ENCODE results near the gene BANF1. TPM values are rescaled to one million over a fixed set of nuclear protein-coding genes. Genes with fewer than 3 reads are reported as not detected.

Gene BANF1
- total RNA-seq, 5 donors from 2014 or later (not counting 1 experiment from before 2014, with no cell fraction given) = 70.9 to 101 (median 82.6) TPM

GRCh38 chr11:66011785-66012303 is 9.5 kb downstream of the BANF1 start, which contains the start of gene CST6:
TSS of gene CST6 (plus strand) at chr11:66012008. CDS start at chr11:66012045, 37 bp downstream.
- Mint-ChIP-seq H3K4me3 (peak within 1 kb of the TSS in 1 of 3 donors; percentile 28), H3K27ac (no peak within 1 kb of the TSS), H3K4me1 (peaks cover 0 to 2% (median 0%) of the 10 kb centered on the region in 3 donors), H3K9me3 (no peaks in the 10 kb centered on the region), H3K36me3 (no peaks in the 10 kb centered on the region), H3K27me3 (peaks cover 4 to 21% of the 10 kb centered on the region in 2 donors)
- ATAC-seq (replicated peaks in 1 of 4) (peak; percentile 15 to 38 (median 36)), DNase-seq (no peak)
- Histone ChIP-seq H3K4me1 (ENCODE audit: control insufficient read depth in 1 of 2, extremely low read depth in 1 of 2, insufficient read depth in 2 of 2, low read length in 2 of 2) (peaks cover 0 to 10% of the 10 kb centered on the region in 2 experiments), H3K9me3 (no peaks in the 10 kb centered on the region), H3K27ac (ENCODE audit: low read length) (no peak within 1 kb of the TSS), H3K27me3 (replicated peaks in 1 of 2; ENCODE audit: control insufficient read depth in 2 of 2, extremely low read depth in 1 of 2, insufficient read depth in 2 of 2, low read length in 1 of 2) (peaks cover 2 to 39% of the 10 kb centered on the region in 2 experiments), H3K36me3 (ENCODE audit: control insufficient read depth in 2 of 2, extremely low read depth in 1 of 2, insufficient read depth in 1 of 2, low read length in 1 of 2) (no peaks in the 10 kb centered on the region), H3K4me3 (ENCODE audit: control insufficient read depth in 1 of 2, extremely low read depth in 1 of 2, low read length in 1 of 2) (peak within 1 kb of the TSS in 1 of 2 donors; percentile 10)
- ChIA-PET CTCF (no interaction called here), POLR2A (interaction anchor here in 1 of 2 donors (0.6 kb wide), 1 partner anchor 140 kb away, joined by 7 read pairs; no protein-coding TSS in a partner anchor)
- WGBS (ENCODE audit: insufficient coverage) = 16% methylated on average over 61 of the region's 61 CpGs

- Histone ChIP-seq H3K27ac (ENCODE audit: low read length) (no peak overlapping the region), H3K4me1 (ENCODE audit: control insufficient read depth in 1 of 2, extremely low read depth in 1 of 2, insufficient read depth in 2 of 2, low read length in 2 of 2) (peaks cover 0 to 10% of the 10 kb centered on the region in 2 experiments), H3K27me3 (replicated peaks in 1 of 2; ENCODE audit: control insufficient read depth in 2 of 2, extremely low read depth in 1 of 2, insufficient read depth in 2 of 2, low read length in 1 of 2) (peaks cover 2 to 39% of the 10 kb centered on the region in 2 experiments), H3K9me3 (no peaks in the 10 kb centered on the region), H3K36me3 (ENCODE audit: control insufficient read depth in 2 of 2, extremely low read depth in 1 of 2, insufficient read depth in 1 of 2, low read length in 1 of 2) (no peaks in the 10 kb centered on the region), H3K4me3 (ENCODE audit: control insufficient read depth in 1 of 2, extremely low read depth in 1 of 2, low read length in 1 of 2) (no peak overlapping the region)
- ChIA-PET POLR2A (no interaction called here), CTCF (no interaction called here)
- Mint-ChIP-seq H3K4me3 (peak overlapping the region in 1 of 3 donors; percentile 28), H3K4me1 (peaks cover 0 to 2% (median 0%) of the 10 kb centered on the region in 3 donors), H3K27ac (no peak overlapping the region), H3K9me3 (no peaks in the 10 kb centered on the region), H3K27me3 (peaks cover 4 to 21% of the 10 kb centered on the region in 2 donors), H3K36me3 (no peaks in the 10 kb centered on the region)
- ATAC-seq (replicated peaks in 1 of 4) (no peak), DNase-seq (no peak)
- 76% methylated on average over 7 of the region's 12 CpGs for WGBS (ENCODE audit: insufficient coverage)
These were observed 10.2 kb downstream of the BANF1 start for GRCh38 chr11:66012371-66012945.

GRCh38 chr11:66012946-66013761 is 10.9 kb downstream of the BANF1 start:
- WGBS (ENCODE audit: insufficient coverage) = 42% methylated on average over 9 of the region's 12 CpGs
- H3K4me1 ChIP-seq (ENCODE audit: control insufficient read depth in 1 of 2, extremely low read depth in 1 of 2, insufficient read depth in 2 of 2, low read length in 2 of 2) = peaks cover 0 to 10% of the 10 kb centered on the region in 2 experiments
- H3K36me3 ChIP-seq (ENCODE audit: control insufficient read depth in 2 of 2, extremely low read depth in 1 of 2, insufficient read depth in 1 of 2, low read length in 1 of 2) = no peaks in the 10 kb centered on the region
- ChIA-PET CTCF (interaction anchor here in 1 of 2 donors (0.5 kb wide), 1 partner anchor 25 kb away, joined by 3 read pairs; no protein-coding TSS in a partner anchor), POLR2A (interaction anchor here in 1 of 2 donors (0.9 kb wide), 1 partner anchor 40 kb away, joined by 3 read pairs; no protein-coding TSS in a partner anchor)
- Mint-ChIP-seq H3K36me3 (no peaks in the 10 kb centered on the region), H3K4me1 (peaks cover 0 to 2% (median 0%) of the 10 kb centered on the region in 3 donors), H3K4me3 (no peak overlapping the region), H3K27ac (no peak overlapping the region), H3K27me3 (peaks cover 4 to 21% of the 10 kb centered on the region in 2 donors), H3K9me3 (no peaks in the 10 kb centered on the region)
- H3K9me3 ChIP-seq = no peaks in the 10 kb centered on the region
- H3K4me3 ChIP-seq (ENCODE audit: control insufficient read depth in 1 of 2, extremely low read depth in 1 of 2, low read length in 1 of 2) = no peak overlapping the region
- DNase-seq (peak in 1 of 35 experiments; percentile 14), ATAC-seq (replicated peaks in 1 of 4) (no peak)
- no peak overlapping the region for H3K27ac ChIP-seq (ENCODE audit: low read length)
- peaks cover 2 to 39% of the 10 kb centered on the region in 2 experiments for H3K27me3 ChIP-seq (replicated peaks in 1 of 2; ENCODE audit: control insufficient read depth in 2 of 2, extremely low read depth in 1 of 2, insufficient read depth in 2 of 2, low read length in 1 of 2)

GRCh38 chr11:66013762-66014100 is 11.4 kb downstream of the BANF1 start:
- ChIA-PET CTCF (interaction anchor here in 1 of 2 donors (0.5 kb wide), 1 partner anchor 24 kb away, joined by 3 read pairs; no protein-coding TSS in a partner anchor), POLR2A (interaction anchor here in 1 of 2 donors (0.9 kb wide), 1 partner anchor 39 kb away, joined by 3 read pairs; no protein-coding TSS in a partner anchor)
- DNase-seq (no peak), ATAC-seq (replicated peaks in 1 of 4) (no peak)
- H3K9me3 ChIP-seq = no peaks in the 10 kb centered on the region
- no peak overlapping the region for H3K4me3 ChIP-seq (ENCODE audit: control insufficient read depth in 1 of 2, extremely low read depth in 1 of 2, low read length in 1 of 2)
- H3K36me3 ChIP-seq (ENCODE audit: control insufficient read depth in 2 of 2, extremely low read depth in 1 of 2, insufficient read depth in 1 of 2, low read length in 1 of 2) = no peaks in the 10 kb centered on the region
- WGBS (ENCODE audit: insufficient coverage) = 78% methylated on average over 7 of the region's 7 CpGs
- Mint-ChIP-seq H3K36me3 (no peaks in the 10 kb centered on the region), H3K4me1 (peaks cover 0 to 2% (median 0%) of the 10 kb centered on the region in 3 donors), H3K4me3 (no peak overlapping the region), H3K27me3 (peaks cover 4 to 21% of the 10 kb centered on the region in 2 donors), H3K27ac (no peak overlapping the region), H3K9me3 (no peaks in the 10 kb centered on the region)
- H3K4me1 ChIP-seq (ENCODE audit: control insufficient read depth in 1 of 2, extremely low read depth in 1 of 2, insufficient read depth in 2 of 2, low read length in 2 of 2) = peaks cover 0 to 10% of the 10 kb centered on the region in 2 experiments
- peaks cover 2 to 39% of the 10 kb centered on the region in 2 experiments for H3K27me3 ChIP-seq (replicated peaks in 1 of 2; ENCODE audit: control insufficient read depth in 2 of 2, extremely low read depth in 1 of 2, insufficient read depth in 2 of 2, low read length in 1 of 2)
- H3K27ac ChIP-seq (ENCODE audit: low read length) = no peak overlapping the region

- no peaks in the 10 kb centered on the region for H3K9me3 ChIP-seq
- Mint-ChIP-seq H3K4me3 (no peak overlapping the region), H3K36me3 (no peaks in the 10 kb centered on the region), H3K4me1 (peaks cover 0 to 2% (median 0%) of the 10 kb centered on the region in 3 donors), H3K27ac (no peak overlapping the region), H3K27me3 (peaks cover 4 to 21% of the 10 kb centered on the region in 2 donors), H3K9me3 (no peaks in the 10 kb centered on the region)
- H3K27me3 ChIP-seq (replicated peaks in 1 of 2; ENCODE audit: control insufficient read depth in 2 of 2, extremely low read depth in 1 of 2, insufficient read depth in 2 of 2, low read length in 1 of 2) = peaks cover 2 to 39% of the 10 kb centered on the region in 2 experiments
- ATAC-seq (replicated peaks in 1 of 4) (no peak), DNase-seq (no peak)
- no peak overlapping the region for H3K27ac ChIP-seq (ENCODE audit: low read length)
- no peak overlapping the region for H3K4me3 ChIP-seq (ENCODE audit: control insufficient read depth in 1 of 2, extremely low read depth in 1 of 2, low read length in 1 of 2)
- no peaks in the 10 kb centered on the region for H3K36me3 ChIP-seq (ENCODE audit: control insufficient read depth in 2 of 2, extremely low read depth in 1 of 2, insufficient read depth in 1 of 2, low read length in 1 of 2)
- peaks cover 0 to 10% of the 10 kb centered on the region in 2 experiments for H3K4me1 ChIP-seq (ENCODE audit: control insufficient read depth in 1 of 2, extremely low read depth in 1 of 2, insufficient read depth in 2 of 2, low read length in 2 of 2)
- POLR2A ChIA-PET = no interaction called here
- CTCF ChIA-PET = interaction anchor here in 1 of 2 donors (0.6 kb wide), 1 partner anchor 684 kb away, joined by 4 read pairs; no protein-coding TSS in a partner anchor
- WGBS (ENCODE audit: insufficient coverage) = 94% methylated on average over 5 of the region's 6 CpGs
These were observed 12.6 kb downstream of the BANF1 start for GRCh38 chr11:66014804-66015453.

Measured in T-cell (primary cell).